Naive thymus-derived CD8-positive, alpha-beta T cell (primary cell): ENCODE measurements around the gene FPR3. TPM values are rescaled to one million over a fixed set of nuclear protein-coding genes. Genes with fewer than 3 reads are reported as not detected.

Experiments
- ATAC-seq, 2 donors: fragments of 150-1000 bp; cut with Tn5 transposase in 1 of 2; sonication (Bioruptor Pico), chemical (Tn5 transposase) in 1 of 2; 1 replicate in 1 of 2; 2 replicates in 1 of 2; pipeline ENCODE4 v1.10.0; 2021; ENCODE audit warnings: mild to moderate bottlenecking in 2 of 2, moderate library complexity in 2 of 2
- POLR2A ChIA-PET: fragments of 350-600 bp; sonication (Branson Sonifier 250); formaldehyde crosslinking; loops from one replicate; lab custom pipeline; 2021; ENCODE audit warnings: antibody characterized with exemption; lab: Charles Lee
- DNase-seq, 10 donors: peaks; one replicate each; pipeline versions ENCODE4 v3.0.0 to v3.0.0-alpha.2; 2020 to 2022
- H3K27ac Mint-ChIP-seq, 10 donors: one replicate each; pipeline ENCODE4 v1.8.0; 2020 to 2022; ENCODE audit warnings: mild to moderate bottlenecking in 10 of 10, mixed read lengths in 10 of 10, moderate library complexity in 4 of 10, inconsistent platforms in 1 of 10
- H3K27me3 Mint-ChIP-seq, 5 donors: one replicate each; pipeline ENCODE4 v1.8.0; 2021 to 2022; ENCODE audit warnings: mixed read lengths in 5 of 5
- H3K36me3 Mint-ChIP-seq, 3 donors: one replicate each; pipeline ENCODE4 v1.8.0; 2020 to 2022; ENCODE audit warnings: mixed read lengths in 3 of 3, mild to moderate bottlenecking in 2 of 3, inconsistent platforms in 1 of 3
- H3K4me1 Mint-ChIP-seq, 4 donors: one replicate each; pipeline ENCODE4 v1.8.0; 2021 to 2022; ENCODE audit warnings: mixed read lengths in 4 of 4
- H3K4me3 Mint-ChIP-seq, 10 donors: one replicate each; pipeline ENCODE4 v1.8.0; 2020 to 2022; ENCODE audit warnings: mild to moderate bottlenecking in 10 of 10, mixed read lengths in 10 of 10, moderate library complexity in 6 of 10, inconsistent platforms in 1 of 10
- H3K9me3 Mint-ChIP-seq, 9 donors: one replicate each; pipeline ENCODE4 v1.8.0; 2020 to 2022; ENCODE audit warnings: mixed read lengths in 9 of 9, mild to moderate bottlenecking in 3 of 9, inconsistent platforms in 1 of 9, moderate library complexity in 1 of 9
- polyA plus RNA-seq, 3 donors: library from polyadenylated mRNA; unstranded; fragments of 300-500 nt; fragmentation: Illumina TruSeq; gene quantifications; one replicate each; pipeline ENCODE4 v1.2.3, GENCODE V29; 2021
- total RNA-seq, 8 experiments: library from RNA in 2 of 8; stranded (reverse) in 2 of 8; gene quantifications; one replicate each; pipeline ENCODE4 v1.2.3 and lab custom pipeline; 2021 to 2026

The FPR3 gene
- total RNA-seq (1 to 10 TPM; 1.3 to 1.4 TPM), polyA plus RNA-seq (not detected), total RNA-seq (lab: John Stamatoyannopoulos, UW) (0 reads per million in 6 experiments)

- peaks cover 0 to 23% (median 3%) of the 10 kb centered on the region in 3 donors for H3K36me3 Mint-ChIP-seq
- H3K27ac Mint-ChIP-seq, result no peak within 1 kb of the TSS
- H3K4me3 Mint-ChIP-seq, result no peak within 1 kb of the TSS
- peaks cover 10 to 41% (median 12%) of the 10 kb centered on the region in 5 donors for H3K27me3 Mint-ChIP-seq
- POLR2A ChIA-PET, result no interaction called here
- peaks cover 0 to 47% (median 14%) of the 10 kb centered on the region in 9 donors for H3K9me3 Mint-ChIP-seq
- DNase-seq (no peak), ATAC-seq (no peak)
- H3K4me1 Mint-ChIP-seq, result peaks cover 0 to 1% (median 0%) of the 10 kb centered on the region in 4 donors
Measured at GRCh38 chr19:51794885-51795490, at the start of gene FPR3. FPR3 (plus strand) TSS chr19:51795157; CDS start chr19:51823749, 28,592 bp downstream.

- POLR2A ChIA-PET, result no interaction called here
- peaks cover 3 to 38% (median 11%) of the 10 kb centered on the region in 5 donors for H3K27me3 Mint-ChIP-seq
- DNase-seq, result no peak
Measured at GRCh38 chr19:51746731-51747130, 48.2 kb upstream of the FPR3 start.

GRCh38 chr19:51749979-51750378 lies 45.0 kb upstream of the FPR3 start:
- no peak for DNase-seq
- no peak overlapping the region for H3K4me3 Mint-ChIP-seq
- no peak overlapping the region for H3K27ac Mint-ChIP-seq
- no peak for ATAC-seq
- POLR2A ChIA-PET, result no interaction called here
- peaks cover 0 to 16% (median 4%) of the 10 kb centered on the region in 9 donors for H3K9me3 Mint-ChIP-seq
- peaks cover 0 to 5% (median 0%) of the 10 kb centered on the region in 4 donors for H3K4me1 Mint-ChIP-seq
- H3K36me3 Mint-ChIP-seq, result peaks cover 0 to 8% (median 0%) of the 10 kb centered on the region in 3 donors
- peaks cover 4 to 28% (median 9%) of the 10 kb centered on the region in 5 donors for H3K27me3 Mint-ChIP-seq

More at GRCh38 chr19:51746731-51747130, 48.2 kb upstream of the FPR3 start:
- Mint-ChIP-seq H3K9me3 (peaks cover 0 to 13% (median 2%) of the 10 kb centered on the region in 9 donors), H3K36me3 (peaks cover 0 to 8% (median 0%) of the 10 kb centered on the region in 3 donors), H3K4me3 (no peak overlapping the region), H3K4me1 (peaks cover 0 to 4% (median 0%) of the 10 kb centered on the region in 4 donors), H3K27ac (no peak overlapping the region)
- ATAC-seq, result no peak

- H3K36me3 Mint-ChIP-seq, result peaks cover 0 to 12% (median 0%) of the 10 kb centered on the region in 3 donors
- H3K27me3 Mint-ChIP-seq, result peaks cover 2 to 33% (median 9%) of the 10 kb centered on the region in 5 donors
Measured at GRCh38 chr19:51750400-51751094, 44.4 kb upstream of the FPR3 start.

GRCh38 chr19:51751655-51752054 lies 43.3 kb upstream of the FPR3 start, which contains the start of gene FPR1:
FPR1 (minus strand) TSS chr19:51751878; CDS start chr19:51746994, 4,884 bp downstream.
- H3K9me3 Mint-ChIP-seq, result peaks cover 0 to 24% (median 9%) of the 10 kb centered on the region in 9 donors
- no peak for ATAC-seq
- peaks cover 6 to 40% (median 11%) of the 10 kb centered on the region in 5 donors for H3K27me3 Mint-ChIP-seq
- peaks cover 0 to 16% (median 0%) of the 10 kb centered on the region in 3 donors for H3K36me3 Mint-ChIP-seq
- POLR2A ChIA-PET, result interaction anchor here (0.5 kb wide), 1 partner anchor 76 kb away, joined by 3 read pairs; no protein-coding TSS in a partner anchor
- H3K27ac Mint-ChIP-seq, result no peak within 1 kb of the TSS
- no peak for DNase-seq
- H3K4me1 Mint-ChIP-seq, result peaks cover 0 to 5% (median 0%) of the 10 kb centered on the region in 4 donors
- H3K4me3 Mint-ChIP-seq, result peak within 1 kb of the TSS in 1 of 10 donors; percentile 64

More at GRCh38 chr19:51750400-51751094, 44.4 kb upstream of the FPR3 start:
- POLR2A ChIA-PET, result no interaction called here
- Mint-ChIP-seq H3K4me1 (peaks cover 0 to 5% (median 0%) of the 10 kb centered on the region in 4 donors), H3K4me3 (peak overlapping the region in 1 of 10 donors; percentile 59), H3K27ac (no peak overlapping the region), H3K9me3 (peaks cover 0 to 22% (median 5%) of the 10 kb centered on the region in 9 donors)
- ATAC-seq, result no peak
- no peak for DNase-seq

GRCh38 chr19:51754109-51754508 lies 40.8 kb upstream of the FPR3 start:
- POLR2A ChIA-PET, result no interaction called here
- DNase-seq, result no peak
- Mint-ChIP-seq H3K27me3 (peaks cover 6 to 35% (median 11%) of the 10 kb centered on the region in 5 donors), H3K9me3 (peaks cover 0 to 18% (median 6%) of the 10 kb centered on the region in 9 donors), H3K4me3 (no peak overlapping the region), H3K27ac (no peak overlapping the region), H3K4me1 (peaks cover 0 to 5% (median 0%) of the 10 kb centered on the region in 4 donors), H3K36me3 (peaks cover 0 to 11% (median 0%) of the 10 kb centered on the region in 3 donors)
- no peak for ATAC-seq

GRCh38 chr19:51754770-51755169 lies 40.2 kb upstream of the FPR3 start:
- Mint-ChIP-seq H3K36me3 (peaks cover 0 to 8% (median 0%) of the 10 kb centered on the region in 3 donors), H3K4me3 (no peak overlapping the region), H3K4me1 (peaks cover 0 to 5% (median 0%) of the 10 kb centered on the region in 4 donors), H3K27me3 (peaks cover 6 to 35% (median 11%) of the 10 kb centered on the region in 5 donors), H3K9me3 (peaks cover 0 to 21% (median 7%) of the 10 kb centered on the region in 9 donors), H3K27ac (no peak overlapping the region)
- ATAC-seq (no peak), DNase-seq (no peak)
- POLR2A ChIA-PET, result no interaction called here

GRCh38 chr19:51755571-51755970 lies 39.4 kb upstream of the FPR3 start:
- H3K4me1 Mint-ChIP-seq, result peaks cover 0 to 5% (median 0%) of the 10 kb centered on the region in 4 donors
- H3K9me3 Mint-ChIP-seq, result peaks cover 0 to 23% (median 11%) of the 10 kb centered on the region in 9 donors
- no peak for ATAC-seq
- no peak overlapping the region for H3K4me3 Mint-ChIP-seq
- peaks cover 8 to 35% (median 12%) of the 10 kb centered on the region in 5 donors for H3K27me3 Mint-ChIP-seq
- peaks cover 0 to 8% (median 0%) of the 10 kb centered on the region in 3 donors for H3K36me3 Mint-ChIP-seq
- POLR2A ChIA-PET, result no interaction called here
- H3K27ac Mint-ChIP-seq, result no peak overlapping the region
- DNase-seq, result no peak

GRCh38 chr19:51760697-51761356 lies 34.1 kb upstream of the FPR3 start, which contains the start of gene FPR2:
FPR2 (plus strand) TSS chr19:51761180; CDS start chr19:51768659, 7,479 bp downstream.
- Mint-ChIP-seq H3K36me3 (peaks cover 0 to 11% (median 5%) of the 10 kb centered on the region in 3 donors), H3K27ac (peak within 1 kb of the TSS in 1 of 10 donors; percentile 76), H3K4me1 (no peaks in the 10 kb centered on the region), H3K27me3 (peaks cover 14 to 54% (median 35%) of the 10 kb centered on the region in 5 donors), H3K4me3 (peak within 1 kb of the TSS in 1 of 10 donors; percentile 28), H3K9me3 (peaks cover 0 to 19% (median 6%) of the 10 kb centered on the region in 9 donors)
- DNase-seq, result no peak
- no peak for ATAC-seq
- POLR2A ChIA-PET, result no interaction called here

GRCh38 chr19:51761696-51762095 lies 33.3 kb upstream of the FPR3 start:
- Mint-ChIP-seq H3K27me3 (peaks cover 14 to 46% (median 32%) of the 10 kb centered on the region in 5 donors), H3K4me1 (no peaks in the 10 kb centered on the region), H3K27ac (peak overlapping the region in 1 of 10 donors; percentile 76), H3K4me3 (no peak overlapping the region), H3K36me3 (peaks cover 1 to 9% (median 5%) of the 10 kb centered on the region in 3 donors), H3K9me3 (peaks cover 0 to 18% (median 6%) of the 10 kb centered on the region in 9 donors)
- ATAC-seq (no peak), DNase-seq (no peak)
- POLR2A ChIA-PET, result no interaction called here

GRCh38 chr19:51765086-51765485 lies 29.9 kb upstream of the FPR3 start:
- POLR2A ChIA-PET, result no interaction called here
- DNase-seq (no peak), ATAC-seq (no peak)
- Mint-ChIP-seq H3K27me3 (peaks cover 17 to 52% (median 32%) of the 10 kb centered on the region in 5 donors), H3K27ac (no peak overlapping the region), H3K4me1 (no peaks in the 10 kb centered on the region), H3K36me3 (peaks cover 1 to 9% (median 5%) of the 10 kb centered on the region in 3 donors), H3K4me3 (no peak overlapping the region), H3K9me3 (peaks cover 0 to 13% (median 0%) of the 10 kb centered on the region in 9 donors)

- Mint-ChIP-seq H3K27ac (no peak overlapping the region), H3K9me3 (peaks cover 0 to 13% (median 0%) of the 10 kb centered on the region in 9 donors), H3K27me3 (peaks cover 18 to 53% (median 35%) of the 10 kb centered on the region in 5 donors), H3K4me1 (peaks cover 0 to under 1% (median 0%) of the 10 kb centered on the region in 4 donors), H3K4me3 (no peak overlapping the region), H3K36me3 (peaks cover 2 to 9% (median 4%) of the 10 kb centered on the region in 3 donors)
- POLR2A ChIA-PET, result no interaction called here
- ATAC-seq (no peak), DNase-seq (no peak)
Measured at GRCh38 chr19:51766461-51766860, 28.5 kb upstream of the FPR3 start.
